ENCODE data around the gene MNT. TPM values are rescaled to one million over a fixed set of nuclear protein-coding genes. Genes with fewer than 3 reads are reported as not detected.
"Not testable (repeated sequence)": the region's sequence is repeated elsewhere in the genome, so short reads cannot be mapped to it uniquely, and the experiment has no call there.

The MNT gene
- 1 to 10 TPM in 2 of 6 donors, under 1 TPM in 4; 0.60 to 1.3 (median 0.90) TPM for polyA plus RNA-seq (ENCODE audit: low read depth in 6 of 6)

- no peaks in the 10 kb centered on the region for H3K27me3 Mint-ChIP-seq
- H3K4me1 Mint-ChIP-seq: peaks cover 45 to 58% (median 51%) of the 10 kb centered on the region in 3 donors
- peak within 1 kb of the TSS; percentile 91 to 99 (median 98) for H3K4me3 Mint-ChIP-seq
- no peaks in the 10 kb centered on the region for H3K9me3 Mint-ChIP-seq
- peak within 1 kb of the TSS; percentile 98 to 100 (median 100) for H3K27ac Mint-ChIP-seq
- H3K36me3 Mint-ChIP-seq: no peaks in the 10 kb centered on the region
- DNase-seq (peak; percentile 98), ATAC-seq (ENCODE audit: low read depth in 2 of 2) (peak; percentile 42 to 49)
These were observed at the start of gene MNT for GRCh38 chr17:2400877-2401425. Gene MNT, minus strand, starts transcription at chr17:2401060. Its CDS starts 348 bp downstream, at chr17:2400712.

GRCh38 chr17:2450016-2450650, 49.3 kb upstream of the MNT start:
- DNase-seq (no peak), ATAC-seq (ENCODE audit: low read depth in 2 of 2) (no peak)
- Mint-ChIP-seq H3K4me1 (peaks cover 0 to 4% (median 0%) of the 10 kb centered on the region in 3 donors), H3K27ac (no peak overlapping the region), H3K27me3 (no peaks in the 10 kb centered on the region), H3K36me3 (peaks cover 6% of the 10 kb centered on the region in 2 donors), H3K9me3 (peaks cover 0 to 6% (median 4%) of the 10 kb centered on the region in 7 donors), H3K4me3 (no peak overlapping the region)

GRCh38 chr17:2449486-2449885, 48.6 kb upstream of the MNT start:
- ATAC-seq (ENCODE audit: low read depth in 2 of 2) (no peak), DNase-seq (no peak)
- peaks cover 0 to 4% (median 0%) of the 10 kb centered on the region in 3 donors for H3K4me1 Mint-ChIP-seq
- H3K27me3 Mint-ChIP-seq: no peaks in the 10 kb centered on the region
- H3K36me3 Mint-ChIP-seq: peaks cover 6% of the 10 kb centered on the region in 2 donors
- peaks cover 0 to 6% (median 4%) of the 10 kb centered on the region in 7 donors for H3K9me3 Mint-ChIP-seq
- H3K4me3 Mint-ChIP-seq: no peak overlapping the region
- no peak overlapping the region for H3K27ac Mint-ChIP-seq

GRCh38 chr17:2447479-2447878, 46.6 kb upstream of the MNT start:
- not testable (repeated sequence) for H3K4me1 Mint-ChIP-seq; H3K27ac Mint-ChIP-seq; H3K36me3 Mint-ChIP-seq; DNase-seq; H3K4me3 Mint-ChIP-seq; ATAC-seq (ENCODE audit: low read depth in 2 of 2); H3K27me3 Mint-ChIP-seq; H3K9me3 Mint-ChIP-seq

GRCh38 chr17:2445638-2446037, 44.8 kb upstream of the MNT start:
- Mint-ChIP-seq H3K27ac (no peak overlapping the region), H3K4me1 (no peaks in the 10 kb centered on the region), H3K36me3 (peaks cover 12 to 14% of the 10 kb centered on the region in 2 donors), H3K4me3 (no peak overlapping the region), H3K9me3 (peaks cover 0 to 9% (median 4%) of the 10 kb centered on the region in 7 donors), H3K27me3 (no peaks in the 10 kb centered on the region)
- ATAC-seq (ENCODE audit: low read depth in 2 of 2): no peak
- no peak for DNase-seq

GRCh38 chr17:2444382-2444781, 43.5 kb upstream of the MNT start:
- Mint-ChIP-seq H3K4me1 (no peaks in the 10 kb centered on the region), H3K27ac (no peak overlapping the region), H3K4me3 (no peak overlapping the region), H3K27me3 (no peaks in the 10 kb centered on the region), H3K9me3 (peaks cover 0 to 9% (median 4%) of the 10 kb centered on the region in 7 donors), H3K36me3 (peaks cover 12 to 14% of the 10 kb centered on the region in 2 donors)
- no peak for DNase-seq
- no peak for ATAC-seq (ENCODE audit: low read depth in 2 of 2)

- Mint-ChIP-seq H3K36me3 (peaks cover 12 to 14% of the 10 kb centered on the region in 2 donors), H3K4me3 (no peak overlapping the region), H3K9me3 (peaks cover 0 to 9% (median 4%) of the 10 kb centered on the region in 7 donors), H3K4me1 (no peaks in the 10 kb centered on the region), H3K27me3 (no peaks in the 10 kb centered on the region), H3K27ac (no peak overlapping the region)
- ATAC-seq (ENCODE audit: low read depth in 2 of 2) (no peak), DNase-seq (no peak)
These were observed 41.3 kb upstream of the MNT start for GRCh38 chr17:2442166-2442565.

GRCh38 chr17:2440930-2441329, 40.1 kb upstream of the MNT start:
- ATAC-seq (ENCODE audit: low read depth in 2 of 2): no peak
- peaks cover 8 to 18% of the 10 kb centered on the region in 2 donors for H3K36me3 Mint-ChIP-seq
- peaks cover 0 to 6% (median 2%) of the 10 kb centered on the region in 7 donors for H3K9me3 Mint-ChIP-seq
- no peak overlapping the region for H3K4me3 Mint-ChIP-seq
- DNase-seq: no peak
- peak overlapping the region in 1 of 6 donors; percentile 77 for H3K27ac Mint-ChIP-seq
- H3K27me3 Mint-ChIP-seq: no peaks in the 10 kb centered on the region
- H3K4me1 Mint-ChIP-seq: no peaks in the 10 kb centered on the region

GRCh38 chr17:2439997-2440396, 39.1 kb upstream of the MNT start:
- not testable (repeated sequence) for ATAC-seq (ENCODE audit: low read depth in 2 of 2); H3K9me3 Mint-ChIP-seq
- peaks cover 6 to 15% of the 10 kb centered on the region in 2 donors for H3K36me3 Mint-ChIP-seq

GRCh38 chr17:2438823-2439222, 38.0 kb upstream of the MNT start:
- H3K4me1 Mint-ChIP-seq: peaks cover 0 to 4% (median 0%) of the 10 kb centered on the region in 3 donors
- H3K9me3 Mint-ChIP-seq: peaks cover 0 to 4% (median 0%) of the 10 kb centered on the region in 7 donors
- ATAC-seq (ENCODE audit: low read depth in 2 of 2): no peak
- H3K27ac Mint-ChIP-seq: no peak overlapping the region
- H3K27me3 Mint-ChIP-seq: no peaks in the 10 kb centered on the region
- H3K4me3 Mint-ChIP-seq: no peak overlapping the region
- DNase-seq: no peak
- H3K36me3 Mint-ChIP-seq: peaks cover 6 to 15% of the 10 kb centered on the region in 2 donors

More at GRCh38 chr17:2439997-2440396, 39.1 kb upstream of the MNT start:
- DNase-seq, H3K27ac Mint-ChIP-seq, H3K4me3 Mint-ChIP-seq, H3K4me1 Mint-ChIP-seq, H3K27me3 Mint-ChIP-seq: not testable (repeated sequence)

GRCh38 chr17:2436316-2436905, 35.6 kb upstream of the MNT start:
- Mint-ChIP-seq H3K36me3 (peaks cover 14 to 23% of the 10 kb centered on the region in 2 donors), H3K27ac (peak overlapping the region in 2 of 6 donors; percentile 13 to 88), H3K4me3 (no peak overlapping the region), H3K9me3 (peaks cover 0 to 4% (median 0%) of the 10 kb centered on the region in 7 donors), H3K27me3 (no peaks in the 10 kb centered on the region), H3K4me1 (peaks cover 4 to 5% (median 5%) of the 10 kb centered on the region in 3 donors)
- ATAC-seq (ENCODE audit: low read depth in 2 of 2) (no peak), DNase-seq (no peak)

- Mint-ChIP-seq H3K4me1 (peaks cover 4 to 5% (median 5%) of the 10 kb centered on the region in 3 donors), H3K4me3 (no peak overlapping the region), H3K36me3 (peaks cover 9 to 18% of the 10 kb centered on the region in 2 donors), H3K9me3 (peaks cover 0 to under 1% (median 0%) of the 10 kb centered on the region in 7 donors), H3K27me3 (no peaks in the 10 kb centered on the region), H3K27ac (peak overlapping the region in 1 of 6 donors; percentile 66)
- no peak for DNase-seq
- no peak for ATAC-seq (ENCODE audit: low read depth in 2 of 2)
These were observed 35.0 kb upstream of the MNT start for GRCh38 chr17:2435862-2436261.

- H3K4me1 Mint-ChIP-seq: peaks cover 4 to 5% (median 5%) of the 10 kb centered on the region in 3 donors
- peaks cover 8 to 16% of the 10 kb centered on the region in 2 donors for H3K36me3 Mint-ChIP-seq
- H3K27me3 Mint-ChIP-seq: no peaks in the 10 kb centered on the region
- H3K9me3 Mint-ChIP-seq: no peaks in the 10 kb centered on the region
- H3K4me3 Mint-ChIP-seq: no peak overlapping the region
- DNase-seq: no peak
- peak overlapping the region in 2 of 6 donors; percentile 66 to 72 for H3K27ac Mint-ChIP-seq
- no peak for ATAC-seq (ENCODE audit: low read depth in 2 of 2)
These were observed 34.4 kb upstream of the MNT start for GRCh38 chr17:2435181-2435741.
